A549 (cell line): ENCODE results near the gene FRYL. TPM values are rescaled to one million over a fixed set of nuclear protein-coding genes. Genes with fewer than 3 reads are reported as not detected.

Source experiments
- ATAC-seq, 2 experiments: fragments of 200-7000 bp in 1 of 2; fragments of >200 bp in 1 of 2; cut with Nextera tagmentation in 1 of 2; cut with Tn5 transposase in 1 of 2; 3 replicates each; pipeline versions ENCODE4 v1.8.0 to v1.9.1; 2018 to 2020; ENCODE audit warnings: mild to moderate bottlenecking in 1 of 2, moderate library complexity in 1 of 2
- CTCF ChIA-PET: fragments of 300-600 bp; sonication (Branson Sonifier 250); formaldehyde crosslinking; extraction: SDS; loops from one replicate; lab custom pipeline; 2021; ENCODE audit warnings: antibody characterized with exemption, inconsistent platforms; lab: Yijun Ruan, JAX
- POLR2A ChIA-PET: fragments of 350-600 bp; formaldehyde crosslinking; extraction: SDS; loops from one replicate; lab custom pipeline; 2021; ENCODE audit warnings: antibody characterized with exemption, inconsistent platforms; lab: Yijun Ruan, JAX
- DNase-seq, 2 experiments: peaks; one replicate each; pipeline versions ENCODE4 v3.0.0 to v3.0.0-alpha.2; 2011 to 2016; ENCODE audit warnings: low read depth in 1 of 2, low spot score in 1 of 2
- FAIRE-seq: peaks from 2 replicates; lab custom pipeline; 2011; peaks lifted over from hg19 to GRCh38; lab: Jason Lieb, UNC
- H3K27ac ChIP-seq, 2 experiments: fragments of >200 bp; sonication (Bioruptor Twin); formaldehyde crosslinking; 3 replicates each; pipeline ENCODE4 v1.5.1; 2016 to 2017
- H3K4me1 ChIP-seq: fragments of >200 bp; sonication (Bioruptor Twin); formaldehyde crosslinking; 3 replicates; pipeline ENCODE4 v1.6.1; 2016
- H3K4me2 ChIP-seq: fragments of >200 bp; sonication (Bioruptor Twin); formaldehyde crosslinking; 3 replicates; pipeline ENCODE4 v1.6.1; 2016
- H3K4me3 ChIP-seq: fragments of >200 bp; sonication (Bioruptor Twin); formaldehyde crosslinking; 3 replicates; pipeline ENCODE4 v1.5.1; 2016
- H3K9me3 ChIP-seq: fragments of >200 bp; sonication (Bioruptor Twin); formaldehyde crosslinking; 3 replicates; pipeline ENCODE4 v1.6.1; 2016
- BCL3 ChIP-seq: fragments of >200 bp; sonication (Bioruptor Twin); formaldehyde crosslinking; IDR thresholded peaks from 3 replicates; pipeline ENCODE4 v1.6.1; 2016
- BHLHE40 ChIP-seq: IDR thresholded peaks from 2 replicates; pipeline ENCODE4 v1.6.1; 2012; ENCODE audit warnings: low read depth, low read length, inconsistent platforms
- CEBPB ChIP-seq, 2 experiments: fragments of >200 bp in 1 of 2; sonication (Bioruptor Twin) in 1 of 2; formaldehyde crosslinking in 1 of 2; IDR thresholded peaks; 2 replicates each; pipeline ENCODE4 v1.6.1; 2012 to 2016
- CHD2 ChIP-seq: fragments of 150-350 bp; IDR thresholded peaks from 2 replicates; pipeline ENCODE4 v1.6.1; 2014; ENCODE audit warnings: low read length; ENCODE audit not compliant: partially characterized antibody
- CTCF ChIP-seq: fragments of >200 bp; sonication (Bioruptor Twin); formaldehyde crosslinking; IDR thresholded peaks from 3 replicates; pipeline ENCODE4 v1.5.1; 2016
- EHF ChIP-seq: fragments of 250-450 bp; sonication (Bioruptor Pico); IDR thresholded peaks from 2 replicates; pipeline ENCODE4 v1.5.0; 2020; ENCODE audit warnings: mild to moderate bottlenecking
- EP300 ChIP-seq, 2 experiments: fragments of >200 bp; sonication (Bioruptor Twin); formaldehyde crosslinking; IDR thresholded peaks; 2 replicates in 1 of 2; 3 replicates in 1 of 2; pipeline ENCODE4 v1.6.1; 2016 to 2017
- HDAC2 ChIP-seq: fragments of 200-600 bp; sonication (generic); IDR thresholded peaks from 2 replicates; pipeline ENCODE4 v1.6.1; 2016
- HMGXB4 ChIP-seq: fragments of 250-450 bp; sonication (Bioruptor Pico); IDR thresholded peaks from 2 replicates; pipeline ENCODE4 v1.5.0; 2021; ENCODE audit warnings: mild to moderate bottlenecking, moderate library complexity, borderline replicate concordance
- JUNB ChIP-seq: fragments of >200 bp; sonication (Bioruptor Twin); formaldehyde crosslinking; IDR thresholded peaks from 2 replicates; pipeline ENCODE4 v1.6.1; 2016
- MAX ChIP-seq: IDR thresholded peaks from 2 replicates; pipeline ENCODE4 v1.6.1; 2012
- MYC ChIP-seq: IDR thresholded peaks from 2 replicates; pipeline ENCODE4 v1.6.1; 2012; ENCODE audit warnings: mild to moderate bottlenecking, inconsistent platforms, low read length, improper control_type of control experiment, borderline replicate concordance
- NFE2L2 ChIP-seq: fragments of 150-350 bp; conservative IDR thresholded peaks from 2 replicates; pipeline ENCODE4 v1.6.1; 2014; ENCODE audit warnings: low read length
- NPAS2 ChIP-seq: fragments of 250-450 bp; sonication (Bioruptor Pico); IDR thresholded peaks from 2 replicates; pipeline ENCODE4 v1.8.0; 2022; ENCODE audit warnings: mild to moderate bottlenecking, moderate library complexity, borderline replicate concordance
- RARB ChIP-seq: fragments of 250-450 bp; sonication (Bioruptor Pico); IDR thresholded peaks from 2 replicates; pipeline ENCODE4 v1.8.0; 2021; ENCODE audit warnings: mild to moderate bottlenecking, moderate library complexity
- ZC3H11A ChIP-seq: fragments of 450-650 bp; IDR thresholded peaks from 2 replicates; pipeline ENCODE4 v1.6.1; 2014; ENCODE audit warnings: antibody characterized with exemption, mild to moderate bottlenecking
- ZFP36 ChIP-seq: fragments of 450-650 bp; IDR thresholded peaks from 2 replicates; pipeline ENCODE4 v1.6.1; 2014; ENCODE audit warnings: borderline replicate concordance; ENCODE audit not compliant: partially characterized antibody
- ZSCAN20 ChIP-seq: fragments of 250-450 bp; sonication (Bioruptor Pico); IDR thresholded peaks from 2 replicates; pipeline ENCODE4 v1.8.0; 2022; ENCODE audit warnings: mild to moderate bottlenecking, moderate library complexity
- WGBS: methylation state at CpG from one replicate; pipeline ENCODE4 v1.1.6; 2017; ENCODE audit errors: missing lambda C conversion rate; 5-methylcytosine and 5-hydroxymethylcytosine counted together
- polyA plus RNA-seq, 4 experiments: library from polyadenylated mRNA; depleted of rRNA in 3 of 4; stranded (reverse); fragments of >200 nt; fragmentation: RNase III in 1 of 4; extraction: RNeasy Plus Mini Kit Qiagen cat#74134 plus additional on column Dnase treatment in 1 of 4; gene quantifications; 2 replicates in 3 of 4; 3 replicates in 1 of 4; pipeline ENCODE4 v1.2.3, GENCODE V29; 2011 to 2017

Gene FRYL
- polyA plus RNA-seq, 2 of the 4 experiments (the other 2 are of a cell fraction) = 7.1 to 21.1 TPM

GRCh38 chr4:48779095-48779997, 733 bp downstream of the FRYL start (continued):
- TF ChIP-seq CTCF = peak; percentile 10; the same call in 1 of the 3 replicates
- no peak for TF ChIP-seq ZC3H11A
- no peak for TF ChIP-seq CEBPB (IDR thresholded peaks at IDR 0.05)
- no peak for TF ChIP-seq NPAS2 (CRISPR knock-in tag)
- TF ChIP-seq HDAC2 = no peak
- no peak for TF ChIP-seq ZFP36
- TF ChIP-seq EP300 (IDR thresholded peaks at IDR 0.05) = no peak
- no peak for TF ChIP-seq NFE2L2

GRCh38 chr4:48778431-48779094, 1.5 kb downstream of the FRYL start:
- CTCF ChIA-PET = interaction anchor here (1.1 to 1.4 kb wide), 3 partner anchors 9 to 178 kb away, joined by 3 to 5 read pairs (median 3); no protein-coding TSS in a partner anchor
- H3K4me1 ChIP-seq = peaks cover 27% of the 10 kb centered on the region
- H3K9me3 ChIP-seq = no peaks in the 10 kb centered on the region
- WGBS = 1% methylated on average over 8 of the region's 8 CpGs
- POLR2A ChIA-PET = interaction anchor here (1.3 kb wide), 1 partner anchor 128 kb away, joined by 3 read pairs; the partner anchor contains the start of gene OCIAD2
- H3K4me2 ChIP-seq = peak overlapping the region; percentile 86
- no peak for FAIRE-seq
- no peak for ATAC-seq
- no peak for DNase-seq
- H3K27ac ChIP-seq = peak overlapping the region; percentile 81 to 93
- H3K4me3 ChIP-seq = peak overlapping the region; percentile 58
- TF ChIP-seq CEBPB (IDR thresholded peaks at IDR 0.05) = peak; percentile 42 to 61; a peak in 2 of 4 replicates
- TF ChIP-seq RARB (CRISPR knock-in tag) = no peak

GRCh38 chr4:48777739-48778138, 2.3 kb downstream of the FRYL start:
- CTCF ChIA-PET = no interaction called here
- no peak for DNase-seq
- 71% methylated on average over 10 of the region's 10 CpGs for WGBS
- H3K4me1 ChIP-seq = peaks cover 27% of the 10 kb centered on the region
- TF ChIP-seq BHLHE40 = no peak
- TF ChIP-seq CEBPB (IDR thresholded peaks at IDR 0.05) = no peak
- TF ChIP-seq MAX = no peak
- no peak for TF ChIP-seq JUNB
- no peak for TF ChIP-seq HMGXB4 (CRISPR knock-in tag)
- TF ChIP-seq ZSCAN20 (CRISPR knock-in tag) = no peak
- no peak for TF ChIP-seq MYC
- no peak for TF ChIP-seq EHF
- no peak for TF ChIP-seq BCL3
- no peak for TF ChIP-seq CHD2
- TF ChIP-seq, all 56 proteins: peak for 0
- Histone ChIP-seq H3K9me3 (no peaks in the 10 kb centered on the region), H3K4me3 (peak overlapping the region; percentile 58; the same call in 1 of the 3 replicates), H3K4me2 (peak overlapping the region; percentile 86), H3K27ac (no peak overlapping the region)
- no peak for FAIRE-seq
- no peak for ATAC-seq
- POLR2A ChIA-PET = no interaction called here
